Thoracic aorta (tissue), 2 donors: ENCODE data around the gene USP48. TPM values are rescaled to one million over a fixed set of nuclear protein-coding genes. Genes with fewer than 3 reads are reported as not detected.
A peak's percentile ranks its signal among the peaks of the same experiment; 100 is the strongest.
"Not testable (repeated sequence)": the region's sequence is repeated elsewhere in the genome, so short reads cannot be mapped to it uniquely, and the experiment has no call there.

Experiments used
- ATAC-seq: fragments of 150-250 bp; one replicate; pipeline ENCODE4 v1.8.0; 2017; ENCODE audit warnings: low read depth; ENCODE audit not compliant: insufficient number of reproducible peaks, low FRiP score
- DNase-seq: peaks from one replicate; pipeline ENCODE4 v3.0.0-alpha.2; 2020; ENCODE audit warnings: low spot score
- H3K27ac ChIP-seq, 2 donors: fragments of 200-600 bp; sonication (generic); 1 replicate in 1 of 2; 2 replicates in 1 of 2; pipeline ENCODE4 v1.5.1; 2016; ENCODE audit warnings: mild to moderate bottlenecking in 2 of 2, moderate library complexity in 2 of 2
- H3K27me3 ChIP-seq: fragments of 200-600 bp; sonication (generic); replicated peaks from 2 replicates; pipeline ENCODE4 v1.6.0; 2016; ENCODE audit warnings: mild to moderate bottlenecking; ENCODE audit not compliant: insufficient read depth
- H3K36me3 ChIP-seq: fragments of 200-600 bp; sonication (generic); one replicate; pipeline ENCODE4 v1.5.1; 2016
- H3K4me1 ChIP-seq, 2 donors: fragments of 200-600 bp; sonication (generic); 1 replicate in 1 of 2; 2 replicates in 1 of 2; pipeline versions ENCODE4 v1.5.1 to v1.6.0; 2016; ENCODE audit warnings: low read depth in 2 of 2, mild to moderate bottlenecking in 1 of 2; ENCODE audit not compliant: control insufficient read depth in 1 of 2
- H3K4me3 ChIP-seq: fragments of 200-600 bp; sonication (generic); 2 replicates; pipeline ENCODE4 v1.5.1; 2016; ENCODE audit warnings: mild to moderate bottlenecking
- H3K9me3 ChIP-seq: fragments of 200-600 bp; sonication (generic); 2 replicates; pipeline ENCODE4 v1.5.1; 2016
- total RNA-seq, 2 donors: library from RNA; depleted of rRNA; stranded (reverse); fragments of >200 nt; gene quantifications; one replicate each; pipeline versions ENCODE4 v1.1.0 to v1.2.3, GENCODE V29; 2016
- TF ChIP-seq, protein P1 (sequence below): fragments of 200-600 bp; sonication (generic); IDR thresholded peaks from one replicate; pipeline ENCODE4 v1.5.1; 2019; ENCODE audit warnings: antibody characterized with exemption

Gene USP48
- total RNA-seq, 2 donors from 2014 or later = 48.9 to 77.5 TPM

DNA sequence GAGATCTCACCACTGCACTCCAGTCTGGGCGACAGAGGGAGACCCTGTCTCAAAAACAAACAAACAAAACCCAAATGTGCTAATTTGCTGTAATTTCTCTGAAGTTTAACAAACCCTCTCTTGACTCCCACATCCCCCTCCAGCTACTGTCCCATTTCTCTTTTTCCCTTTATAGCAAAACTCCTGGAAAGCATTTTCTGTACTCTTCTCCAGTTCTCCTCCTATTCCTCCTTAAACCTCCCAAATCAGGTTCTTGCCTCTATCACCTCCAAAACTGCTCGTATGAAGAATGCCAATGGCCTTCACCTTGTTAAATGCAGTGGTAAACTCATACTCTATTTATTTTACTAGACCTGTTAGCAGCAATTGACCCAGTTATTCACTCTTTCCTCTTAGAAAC is 3.7 kb upstream of the USP48 start:
- no peak for ATAC-seq
- H3K36me3 ChIP-seq = no peaks in the 10 kb centered on the region
- TF ChIP-seq, protein P1, sequence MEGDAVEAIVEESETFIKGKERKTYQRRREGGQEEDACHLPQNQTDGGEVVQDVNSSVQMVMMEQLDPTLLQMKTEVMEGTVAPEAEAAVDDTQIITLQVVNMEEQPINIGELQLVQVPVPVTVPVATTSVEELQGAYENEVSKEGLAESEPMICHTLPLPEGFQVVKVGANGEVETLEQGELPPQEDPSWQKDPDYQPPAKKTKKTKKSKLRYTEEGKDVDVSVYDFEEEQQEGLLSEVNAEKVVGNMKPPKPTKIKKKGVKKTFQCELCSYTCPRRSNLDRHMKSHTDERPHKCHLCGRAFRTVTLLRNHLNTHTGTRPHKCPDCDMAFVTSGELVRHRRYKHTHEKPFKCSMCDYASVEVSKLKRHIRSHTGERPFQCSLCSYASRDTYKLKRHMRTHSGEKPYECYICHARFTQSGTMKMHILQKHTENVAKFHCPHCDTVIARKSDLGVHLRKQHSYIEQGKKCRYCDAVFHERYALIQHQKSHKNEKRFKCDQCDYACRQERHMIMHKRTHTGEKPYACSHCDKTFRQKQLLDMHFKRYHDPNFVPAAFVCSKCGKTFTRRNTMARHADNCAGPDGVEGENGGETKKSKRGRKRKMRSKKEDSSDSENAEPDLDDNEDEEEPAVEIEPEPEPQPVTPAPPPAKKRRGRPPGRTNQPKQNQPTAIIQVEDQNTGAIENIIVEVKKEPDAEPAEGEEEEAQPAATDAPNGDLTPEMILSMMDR = no peak

DNA sequence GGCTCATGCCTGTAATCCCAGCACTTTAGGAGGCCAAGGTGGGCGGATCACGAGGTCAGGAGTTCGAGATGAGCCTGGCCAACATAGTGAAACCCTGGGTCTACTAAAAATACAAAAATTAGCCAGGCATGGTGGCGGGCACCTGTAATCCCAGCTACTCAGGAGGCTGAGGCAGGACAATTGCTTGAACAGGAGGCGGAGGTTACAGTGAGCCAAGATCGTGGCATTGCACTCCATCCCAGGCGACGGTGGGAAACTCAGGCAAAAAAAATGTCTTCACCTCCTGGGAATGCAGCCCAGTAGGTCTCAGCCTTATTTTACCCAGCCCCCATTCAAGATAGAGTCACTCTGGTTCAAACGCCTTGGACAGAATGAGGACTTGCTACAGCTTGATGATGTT is 2.8 kb upstream of the USP48 start:
- not testable (repeated sequence) for ATAC-seq, H3K36me3 ChIP-seq, H3K4me3 ChIP-seq, H3K27ac ChIP-seq, H3K9me3 ChIP-seq, DNase-seq, H3K27me3 ChIP-seq
- peaks cover 5 to 18% of the 10 kb centered on the region in 2 donors for H3K4me1 ChIP-seq

More for the DNA sequence above, 3.7 kb upstream of the USP48 start:
- Histone ChIP-seq H3K9me3 (no peaks in the 10 kb centered on the region), H3K27ac (no peak overlapping the region), H3K27me3 (no peaks in the 10 kb centered on the region), H3K4me3 (no peak overlapping the region), H3K4me1 (peaks cover 0 to 11% of the 10 kb centered on the region in 2 donors)
- no peak for DNase-seq

DNA sequence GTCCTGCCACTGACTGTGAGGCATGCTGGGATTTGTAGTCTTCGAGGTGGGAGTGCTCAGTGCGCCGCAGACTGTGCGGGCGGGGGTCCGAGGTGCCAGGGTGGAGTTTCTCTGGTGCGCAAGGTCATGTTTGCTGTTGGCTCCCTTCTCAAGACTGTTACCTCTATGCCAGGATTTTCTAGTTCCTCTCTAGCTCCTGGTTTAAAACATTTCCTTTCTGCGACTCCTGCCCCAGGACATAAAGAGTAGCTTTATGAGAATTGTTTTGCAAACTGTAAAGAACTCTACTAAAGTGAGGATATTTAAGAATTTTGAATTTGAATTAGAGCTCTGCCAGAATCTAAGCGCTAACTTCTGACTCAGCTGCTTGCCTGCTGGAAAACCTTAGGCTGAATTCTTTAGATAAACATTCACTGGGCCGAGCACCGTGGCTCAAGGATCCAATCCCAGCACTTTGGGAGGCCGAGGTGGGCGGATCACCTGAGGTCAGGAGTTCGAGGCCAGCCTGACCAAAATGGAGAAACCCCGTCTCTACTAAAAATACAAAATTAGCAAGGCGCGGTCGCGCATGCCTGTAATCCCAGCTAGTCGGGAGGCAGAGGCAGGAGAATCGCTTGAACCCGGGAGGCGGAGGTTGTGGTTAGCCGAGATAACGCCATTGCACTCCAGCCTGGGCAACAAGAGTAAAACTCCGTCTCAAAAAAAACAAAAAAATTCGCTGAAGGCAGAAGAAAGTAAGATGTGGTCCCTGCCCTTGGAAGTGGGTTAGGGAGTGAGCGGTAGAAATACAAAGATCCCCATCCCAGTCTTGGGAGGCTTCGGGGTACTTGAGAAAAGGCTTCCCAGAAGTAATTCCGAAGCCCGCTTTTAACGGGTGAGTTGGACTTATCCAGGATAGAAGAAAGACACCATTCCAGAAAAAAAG is 992 bp upstream of the USP48 start:
- H3K36me3 ChIP-seq = no peaks in the 10 kb centered on the region
- ATAC-seq (peak; percentile 42), DNase-seq (no peak)
- H3K4me1 ChIP-seq = peaks cover 5 to 29% of the 10 kb centered on the region in 2 donors
- TF ChIP-seq, protein P1 = no peak
- H3K9me3 ChIP-seq = no peaks in the 10 kb centered on the region
- H3K27ac ChIP-seq = peak overlapping the region; percentile 98 to 99
- H3K27me3 ChIP-seq = no peaks in the 10 kb centered on the region
- peak overlapping the region; percentile 87 for H3K4me3 ChIP-seq

DNA sequence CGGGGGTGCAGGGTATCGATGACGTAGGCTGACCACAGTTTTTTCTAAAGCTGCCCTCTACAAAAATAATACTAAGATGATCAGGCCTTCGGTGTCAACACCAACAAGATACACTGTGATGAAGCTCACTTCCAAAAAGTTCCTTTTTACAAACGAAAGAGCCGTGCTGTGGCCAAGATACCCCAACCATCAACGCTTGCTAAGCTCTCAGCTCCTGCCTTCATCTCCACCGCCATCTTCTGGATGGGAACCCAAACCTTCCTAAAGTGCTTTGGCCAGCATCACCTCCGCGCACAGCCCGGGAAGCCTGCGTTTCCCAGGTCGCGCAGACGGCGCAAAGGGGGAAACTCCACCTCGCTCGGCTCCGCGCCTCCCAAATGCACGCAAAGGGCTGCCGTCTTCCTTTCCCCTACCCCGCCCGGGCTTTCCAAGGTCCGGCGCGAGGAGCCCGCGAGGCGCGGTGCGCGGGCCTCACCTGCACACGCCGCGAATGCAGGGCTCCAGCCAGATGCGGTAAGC is 541 bp downstream of the USP48 start:
- no peak for DNase-seq
- H3K27ac ChIP-seq = peak overlapping the region; percentile 98 to 99
- peaks cover 5 to 29% of the 10 kb centered on the region in 2 donors for H3K4me1 ChIP-seq
- no peaks in the 10 kb centered on the region for H3K9me3 ChIP-seq
- peak overlapping the region; percentile 87 for H3K4me3 ChIP-seq
- TF ChIP-seq, protein P1 = no peak
- H3K27me3 ChIP-seq = no peaks in the 10 kb centered on the region
- H3K36me3 ChIP-seq = no peaks in the 10 kb centered on the region
- no peak for ATAC-seq

DNA sequence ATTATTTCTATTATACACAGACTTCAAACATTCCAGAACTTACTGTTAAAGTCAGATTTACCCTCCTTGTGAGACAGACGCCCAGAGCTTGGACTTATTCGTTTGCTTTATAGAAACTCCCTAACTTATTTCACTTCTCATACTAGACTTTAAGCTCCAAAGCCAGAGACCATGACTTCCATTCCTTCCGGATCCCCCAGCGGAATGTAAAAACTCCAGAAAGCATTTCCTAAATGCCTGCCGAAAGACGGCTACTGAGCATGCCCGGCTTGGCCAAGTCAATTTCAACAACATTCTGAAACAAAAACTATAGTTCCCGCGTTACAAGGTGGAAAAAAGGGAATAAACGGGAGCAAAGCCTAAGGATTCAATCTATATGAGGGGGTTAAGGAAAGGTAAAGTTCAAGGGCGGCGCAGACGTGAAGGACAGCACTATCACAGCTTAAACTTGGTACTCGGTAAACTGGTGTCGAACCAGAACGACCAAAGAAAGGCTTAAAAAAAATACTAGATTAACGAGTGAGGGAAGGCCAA is 1.1 kb downstream of the USP48 start:
- Histone ChIP-seq H3K4me3 (peak overlapping the region; percentile 87), H3K27me3 (no peaks in the 10 kb centered on the region), H3K36me3 (no peaks in the 10 kb centered on the region), H3K9me3 (no peaks in the 10 kb centered on the region), H3K4me1 (peaks cover 5 to 29% of the 10 kb centered on the region in 2 donors), H3K27ac (peak overlapping the region; percentile 98 to 99)
- DNase-seq = no peak
- TF ChIP-seq, protein P1 = no peak
- ATAC-seq = no peak
